HG03025 (cell line): ENCODE data around the gene PUS7.
"Not testable (repeated sequence)": the region's sequence is repeated elsewhere in the genome, so short reads cannot be mapped to it uniquely, and the experiment has no call there.

Experiments
- ATAC-seq: cut with Tn5 transposase; IDR thresholded peaks from one replicate; pipeline ENCODE4 v1.9.1; 2021; ENCODE audit warnings: mild to moderate bottlenecking, moderate library complexity; ENCODE audit not compliant: unreplicated experiment, low FRiP score

PUS7 gene

GRCh38 chr7:105497016-105497415 lies 25.1 kb downstream of the PUS7 start:
- no peak for ATAC-seq

DNA sequence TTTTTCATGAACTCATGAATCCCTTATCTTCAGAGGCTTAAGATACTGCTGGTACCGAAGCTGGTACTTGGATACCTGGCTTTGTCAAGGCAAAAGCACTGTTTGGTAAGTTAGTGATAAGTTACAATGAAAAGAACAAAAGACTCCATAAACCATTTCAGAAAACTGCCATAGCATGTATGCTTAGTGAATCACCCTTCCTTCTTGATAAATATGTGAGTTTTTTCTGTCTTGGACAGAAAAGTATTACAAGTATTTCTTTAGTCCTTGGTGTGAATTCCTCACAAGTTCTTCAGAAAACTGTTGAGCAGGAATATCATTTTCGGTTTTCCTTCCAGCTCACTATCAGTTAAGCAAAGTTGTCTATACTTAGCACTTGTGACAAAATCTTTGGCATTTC lies 25.6 kb downstream of the PUS7 start:
- no peak for ATAC-seq

GRCh38 chr7:105493923-105494315 lies 28.2 kb downstream of the PUS7 start:
- ATAC-seq: no peak

GRCh38 chr7:105493196-105493922 lies 28.7 kb downstream of the PUS7 start:
- ATAC-seq: no peak

GRCh38 chr7:105489409-105489808 lies 32.7 kb downstream of the PUS7 start:
- ATAC-seq: no peak

DNA sequence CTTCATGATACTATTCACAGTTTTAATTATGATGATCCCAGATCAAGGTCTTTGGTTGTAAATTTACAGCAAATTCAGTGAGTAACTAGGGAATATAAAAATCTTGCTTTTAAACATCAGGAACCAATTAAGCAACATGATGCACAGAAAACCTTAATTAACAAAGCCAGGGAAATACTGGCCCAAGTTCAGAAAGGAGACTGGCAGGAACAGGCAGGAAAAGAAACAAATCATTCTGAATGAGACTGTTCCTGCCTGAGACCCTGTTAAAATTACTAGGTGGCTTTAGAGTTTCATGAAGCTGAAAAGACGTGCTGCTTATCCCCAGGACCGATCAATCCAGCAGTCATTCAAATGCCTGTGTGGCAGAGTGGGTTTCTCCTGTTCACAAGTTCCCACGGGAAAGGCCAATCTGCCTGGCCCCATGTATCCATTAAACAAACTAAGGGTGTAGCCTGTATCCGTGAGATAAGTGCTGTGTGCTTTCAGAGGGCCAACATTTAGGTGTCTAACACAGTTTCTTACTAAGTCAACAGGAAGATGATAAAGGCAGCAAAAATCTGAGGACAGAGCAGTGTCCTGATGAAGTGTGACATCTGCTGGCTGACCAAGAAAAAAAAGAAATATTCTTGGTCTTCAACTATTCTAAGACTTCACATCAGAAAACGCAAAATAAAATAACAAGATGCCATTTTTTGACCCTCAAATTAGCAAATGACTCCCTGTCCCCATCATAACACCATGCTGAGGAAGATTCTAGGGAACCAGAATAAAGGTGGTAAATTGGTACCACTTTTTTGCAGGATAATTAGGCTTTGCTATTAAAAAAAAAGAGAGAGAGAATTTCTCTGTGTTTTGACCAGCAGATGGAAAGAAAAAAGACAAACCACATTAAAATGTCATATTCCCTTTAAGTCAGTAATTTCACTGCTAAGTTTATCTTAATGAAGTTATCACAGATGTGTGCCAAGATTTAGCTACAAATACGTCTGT lies 34.2 kb downstream of the PUS7 start:
- no peak for ATAC-seq

- ATAC-seq: no peak
Measured at GRCh38 chr7:105480931-105481330, 41.1 kb downstream of the PUS7 start.

- ATAC-seq: no peak
Measured at GRCh38 chr7:105478606-105479005, 43.5 kb downstream of the PUS7 start.

GRCh38 chr7:105477908-105478307 lies 44.2 kb downstream of the PUS7 start:
- no peak for ATAC-seq

DNA sequence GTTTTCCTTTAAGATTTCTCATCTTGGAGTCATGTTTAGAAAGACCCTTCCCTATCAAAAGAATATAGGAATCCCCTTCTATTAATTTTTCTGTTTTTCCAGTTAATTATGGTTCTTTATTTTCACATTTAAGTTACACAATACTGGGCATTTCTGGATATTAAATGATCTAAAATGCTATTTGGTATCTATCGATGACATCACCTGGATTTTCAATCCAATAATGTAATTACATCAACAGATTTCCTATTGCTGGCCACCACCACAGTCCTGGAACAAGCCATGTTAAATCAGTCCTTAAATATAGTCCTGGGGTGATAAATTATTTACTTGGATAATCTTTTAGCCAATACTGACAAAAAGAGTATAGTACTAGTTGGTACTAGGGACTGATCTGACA lies 48.0 kb downstream of the PUS7 start:
- ATAC-seq: no peak

DNA sequence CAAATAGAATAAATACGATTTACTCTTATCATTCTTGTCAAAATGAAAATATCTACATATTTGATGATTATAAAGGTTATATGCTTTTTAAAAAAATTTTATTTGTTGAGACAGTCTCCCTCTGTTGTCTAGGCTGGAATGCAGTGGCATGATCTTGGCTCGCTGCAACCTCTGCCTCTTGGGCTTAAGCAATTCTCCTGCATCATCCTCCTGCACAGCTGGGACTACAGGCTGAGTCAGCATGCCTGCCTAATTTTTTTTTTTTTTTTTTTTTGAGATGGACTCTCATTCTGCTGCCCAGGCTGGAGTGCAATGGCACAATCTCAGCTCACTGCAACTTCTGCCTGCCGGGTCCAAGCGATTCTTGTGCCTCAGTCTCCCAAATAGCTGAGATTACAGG lies 48.9 kb downstream of the PUS7 start:
- ATAC-seq: no peak

DNA sequence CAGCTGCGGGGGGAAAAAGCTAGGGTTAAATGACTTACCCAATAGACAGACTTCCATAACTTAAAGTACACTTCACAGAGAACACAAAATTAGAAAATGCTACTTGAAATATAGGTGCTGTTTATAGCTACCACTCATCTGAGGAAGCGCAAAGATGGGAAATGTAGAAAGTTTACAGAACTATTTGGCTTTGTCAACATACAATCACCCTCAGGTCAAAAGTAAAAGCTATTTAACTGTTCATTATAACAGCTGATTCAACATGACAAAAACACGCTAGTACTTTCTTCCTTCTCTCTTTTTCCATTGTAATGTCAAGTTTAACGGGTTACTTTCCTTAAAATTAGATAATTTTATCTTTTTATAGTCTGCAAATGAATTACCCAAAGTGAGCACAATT lies 51.2 kb downstream of the PUS7 start:
- ATAC-seq: no peak

DNA sequence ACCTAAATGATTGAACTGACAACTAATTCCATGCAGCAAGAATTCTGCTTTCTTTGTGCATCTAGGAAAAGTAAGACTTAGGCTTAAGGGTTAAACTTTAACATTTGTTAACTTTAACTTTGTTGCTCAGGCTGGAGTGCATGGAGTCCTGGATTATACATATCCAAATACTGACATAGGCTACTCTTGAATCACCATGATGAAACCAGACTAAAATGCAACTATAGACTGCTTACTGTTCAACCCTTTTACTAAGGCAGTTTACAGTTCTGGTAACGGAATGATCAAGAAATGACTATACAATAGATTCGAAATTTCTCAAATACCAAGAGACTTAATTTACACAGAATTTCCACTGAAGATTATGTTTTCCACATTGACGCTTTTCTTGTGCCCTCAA lies 52.0 kb downstream of the PUS7 start:
- no peak for ATAC-seq

GRCh38 chr7:105462765-105463420 lies 59.2 kb downstream of the PUS7 start:
- ATAC-seq: no peak

DNA sequence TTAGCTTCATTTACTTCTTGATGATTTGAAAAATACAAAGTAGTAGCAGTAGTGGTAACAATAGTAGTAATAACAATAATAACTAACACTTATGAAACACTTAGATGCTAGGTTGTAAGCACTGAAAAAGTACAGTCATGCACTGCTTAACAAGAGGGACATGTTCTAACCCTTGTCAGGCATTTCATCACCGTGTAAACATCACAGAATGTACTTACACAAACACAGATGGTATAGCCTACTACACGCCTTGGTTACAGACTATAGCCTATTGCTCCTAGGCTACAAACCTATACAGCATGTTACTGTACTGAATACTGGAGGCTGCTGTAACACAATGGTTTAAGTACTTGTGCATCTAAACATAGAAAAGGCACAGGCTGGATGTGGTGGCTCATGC lies 60.6 kb downstream of the PUS7 start:
- no peak for ATAC-seq

DNA sequence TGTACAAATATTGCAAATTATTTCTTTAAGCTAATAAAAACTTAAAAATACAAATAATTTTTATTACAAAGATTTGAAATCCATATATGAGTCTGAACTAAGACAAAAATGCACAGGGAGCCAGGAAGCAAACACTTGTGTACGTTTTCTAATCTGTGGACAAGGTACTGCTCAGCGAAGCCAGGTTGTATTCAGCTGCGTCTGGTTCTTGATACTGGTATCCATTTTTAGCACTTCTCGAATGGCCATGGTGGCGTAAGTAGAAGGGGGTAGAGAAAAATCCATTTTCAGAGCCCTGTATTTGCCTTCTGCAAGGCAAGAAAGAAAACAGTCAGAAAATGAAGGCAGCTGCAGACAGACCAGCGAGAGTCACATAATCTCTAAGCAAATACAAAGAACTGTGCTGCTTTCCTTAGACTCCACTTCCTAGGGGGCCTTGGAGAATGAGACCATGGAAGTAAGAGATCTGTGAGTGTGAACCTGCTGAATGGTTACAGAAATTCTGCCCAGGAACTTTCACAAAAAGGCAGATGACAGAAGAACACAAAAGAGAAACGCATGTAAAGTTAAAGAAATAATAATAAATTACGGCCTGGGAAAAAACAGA lies 64.3 kb downstream of the PUS7 start:
- ATAC-seq: no peak

- no peak for ATAC-seq
Measured at GRCh38 chr7:105454921-105455320, 67.2 kb downstream of the PUS7 start.

GRCh38 chr7:105454095-105454747 lies 67.8 kb downstream of the PUS7 start:
- no peak for ATAC-seq

DNA sequence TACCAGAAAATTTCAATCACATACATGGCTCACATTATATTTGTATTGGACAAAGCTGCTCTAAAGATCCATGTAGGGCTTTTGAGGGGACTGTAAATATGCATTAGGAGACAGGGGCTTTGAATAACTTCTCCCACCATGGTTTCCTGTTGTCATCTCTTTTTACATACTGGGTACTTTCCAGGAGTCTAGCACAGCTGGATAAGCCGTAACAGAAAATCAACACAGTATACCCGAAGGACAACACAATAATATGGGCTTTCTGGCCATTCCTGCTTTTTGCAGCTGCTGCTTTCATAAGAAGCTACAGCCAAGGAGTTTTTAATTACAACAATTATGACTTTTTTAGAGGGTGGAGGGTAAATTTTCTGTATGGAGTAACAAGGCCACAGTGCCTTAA lies 70.0 kb downstream of the PUS7 start:
- ATAC-seq: no peak

GRCh38 chr7:105450870-105451269 lies 71.2 kb downstream of the PUS7 start:
- ATAC-seq: not testable (repeated sequence)
